Measurements from ENCODE around the gene UFSP2. TPM values are rescaled to one million over a fixed set of nuclear protein-coding genes. Genes with fewer than 3 reads are reported as not detected.

The UFSP2 gene, protein sequence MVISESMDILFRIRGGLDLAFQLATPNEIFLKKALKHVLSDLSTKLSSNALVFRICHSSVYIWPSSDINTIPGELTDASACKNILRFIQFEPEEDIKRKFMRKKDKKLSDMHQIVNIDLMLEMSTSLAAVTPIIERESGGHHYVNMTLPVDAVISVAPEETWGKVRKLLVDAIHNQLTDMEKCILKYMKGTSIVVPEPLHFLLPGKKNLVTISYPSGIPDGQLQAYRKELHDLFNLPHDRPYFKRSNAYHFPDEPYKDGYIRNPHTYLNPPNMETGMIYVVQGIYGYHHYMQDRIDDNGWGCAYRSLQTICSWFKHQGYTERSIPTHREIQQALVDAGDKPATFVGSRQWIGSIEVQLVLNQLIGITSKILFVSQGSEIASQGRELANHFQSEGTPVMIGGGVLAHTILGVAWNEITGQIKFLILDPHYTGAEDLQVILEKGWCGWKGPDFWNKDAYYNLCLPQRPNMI
- total RNA-seq, result 10 to 100 TPM; 27.3 to 40.3 TPM

DNA sequence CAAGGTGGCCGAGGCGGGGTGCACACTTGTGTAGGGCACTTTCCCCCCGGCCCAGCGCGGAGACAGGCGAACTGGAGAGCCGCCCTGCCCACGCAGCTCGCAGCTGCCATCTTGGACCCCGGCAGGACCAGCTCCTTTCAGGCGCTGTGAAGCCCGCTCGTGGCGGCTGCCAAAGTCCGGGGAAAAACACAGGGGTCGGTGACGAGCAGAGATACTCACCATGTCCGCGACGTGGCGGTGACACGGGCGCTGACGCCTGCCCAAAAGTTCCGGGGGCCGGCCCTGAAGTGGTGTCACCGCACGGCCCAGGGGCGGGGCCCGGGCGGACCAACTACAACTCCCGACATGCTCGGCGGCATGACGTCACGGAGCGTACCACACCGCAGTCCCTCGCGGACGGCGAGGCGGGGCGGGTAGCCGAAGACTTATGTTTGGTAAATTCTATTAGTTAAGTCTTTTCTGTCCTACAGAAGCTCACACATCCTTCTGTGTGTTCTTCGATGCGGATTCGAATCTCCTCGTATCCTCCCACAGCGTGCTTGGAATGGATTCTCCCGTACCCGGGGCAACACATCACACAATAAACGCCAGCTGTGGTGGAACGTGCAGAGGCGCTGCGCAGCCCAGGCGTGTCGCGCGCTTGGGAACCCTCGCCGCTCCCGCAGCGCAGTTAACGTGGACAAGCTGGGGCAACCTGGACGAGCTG lies at the start of gene UFSP2:
Gene UFSP2 (minus strand): TSS at position 318 of the 706 bp plus-strand sequence. CDS start 96 bp downstream, at position 222.
- peak within 1 kb of the TSS; percentile 83 for H3K4me3 Mint-ChIP-seq

DNA sequence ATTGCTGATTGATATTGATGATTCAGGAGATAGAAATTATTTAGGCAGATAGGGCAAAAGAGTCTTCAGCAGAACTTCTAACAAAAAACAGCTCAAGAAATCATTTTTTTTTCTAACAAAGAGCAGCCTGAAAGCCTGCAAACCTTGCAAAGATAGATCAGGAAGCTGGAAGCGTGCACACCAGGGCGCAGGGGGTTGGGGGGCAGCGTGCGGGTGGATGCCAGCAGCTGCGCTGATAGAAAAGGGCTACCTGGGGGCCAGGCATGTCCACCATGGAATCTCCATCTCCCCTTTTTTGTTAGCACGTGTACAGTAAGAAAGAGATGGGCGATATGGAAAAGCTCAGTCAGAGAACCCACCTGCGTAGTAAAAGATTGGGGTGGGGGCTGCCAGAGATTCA lies 47.5 kb upstream of the UFSP2 start:
- peaks cover 4% of the 10 kb centered on the region for H3K4me1 Mint-ChIP-seq
- H3K27ac Mint-ChIP-seq, result no peak overlapping the region
- ChIA-PET CTCF (interaction anchor here (0.8 to 1.5 kb wide), 4 partner anchors 9 to 125 kb away, joined by 3 to 5 read pairs (median 4); no protein-coding TSS in a partner anchor), POLR2A (no interaction called here)
- peaks cover 18% of the 10 kb centered on the region for H3K27me3 Mint-ChIP-seq
- H3K9me3 Mint-ChIP-seq (ENCODE audit: low read depth), result no peaks in the 10 kb centered on the region
- ATAC-seq (no peak), DNase-seq (no peak)
- H3K4me3 Mint-ChIP-seq, result no peak overlapping the region
- no peaks in the 10 kb centered on the region for H3K36me3 Mint-ChIP-seq (ENCODE audit: low read depth)
- intact Hi-C loops (cut with DNase I, micrococcal nuclease), result loop anchor here in 1 of 2 experiments (5.0 kb wide), 2 partner anchors 946 to 1816 kb away; partner anchors contain the start of genes RWDD4 and TRAPPC11

More for the DNA sequence above, at the start of gene UFSP2:
- DNase-seq (peak; percentile 93), ATAC-seq (peak; percentile 91)
- ChIA-PET CTCF (interaction anchor here (0.6 to 2.1 kb wide), 8 partner anchors 10 to 965 kb away, joined by 3 to 8 read pairs (median 4); partner anchors contain the start of genes ANKRD37 and LRP2BP), POLR2A (interaction anchor here (0.6 to 2.0 kb wide), 2 partner anchors 29 to 80 kb away, joined by 5 to 11 read pairs; partner anchors contain the start of gene ANKRD37)
- intact Hi-C loops (cut with DNase I, micrococcal nuclease), result loop anchor here (1.0 to 2.0 kb wide), 9 partner anchors 29 to 1921 kb away; partner anchors contain the start of genes ANKRD37 (in 2 of the 2), CCDC110 (in 2 of the 2), CFAP97 (in 1 of the 2) and CYP4V2 (in 1 of the 2)
- Mint-ChIP-seq H3K4me1 (peaks cover 30% of the 10 kb centered on the region), H3K27me3 (peaks cover 2% of the 10 kb centered on the region), H3K27ac (peak within 1 kb of the TSS; percentile 90), H3K9me3 (ENCODE audit: low read depth) (no peaks in the 10 kb centered on the region), H3K36me3 (ENCODE audit: low read depth) (peaks cover 15% of the 10 kb centered on the region)

DNA sequence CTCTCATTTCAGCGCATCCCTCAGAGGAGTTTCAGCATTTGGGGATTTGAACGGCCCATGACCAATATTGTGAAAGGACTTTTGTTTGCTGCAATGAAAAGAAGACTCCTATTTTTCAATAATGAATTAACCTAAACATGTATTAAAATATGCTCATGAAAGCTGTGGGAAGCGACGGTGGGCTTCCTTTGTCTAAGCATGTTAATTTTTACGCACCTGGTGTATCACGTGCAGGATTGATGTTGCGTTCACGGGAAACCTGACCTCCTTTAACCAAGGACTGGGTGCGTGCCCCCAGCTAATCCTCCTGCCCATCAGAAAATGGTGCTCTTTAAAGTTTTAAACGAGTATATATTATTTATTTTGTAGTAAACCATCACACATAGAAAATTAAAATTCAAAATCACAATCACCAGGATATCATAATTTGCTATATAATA lies 46.4 kb upstream of the UFSP2 start:
- intact Hi-C loops (cut with DNase I, micrococcal nuclease), result loop anchor here in 1 of 2 experiments (5.0 kb wide), 2 partner anchors 945 to 1815 kb away; partner anchors contain the start of genes RWDD4 and TRAPPC11
- no peaks in the 10 kb centered on the region for H3K36me3 Mint-ChIP-seq (ENCODE audit: low read depth)
- POLR2A ChIA-PET, result no interaction called here
- peak overlapping the region; percentile 82 for H3K4me3 Mint-ChIP-seq
- CTCF ChIA-PET, result interaction anchor here (0.6 kb wide), 1 partner anchor 123 kb away, joined by 3 read pairs; no protein-coding TSS in a partner anchor
- H3K27ac Mint-ChIP-seq, result peak overlapping the region; percentile 75
- no peak for DNase-seq
- ATAC-seq, result no peak
- H3K9me3 Mint-ChIP-seq (ENCODE audit: low read depth), result no peaks in the 10 kb centered on the region
- peaks cover 4% of the 10 kb centered on the region for H3K4me1 Mint-ChIP-seq
- H3K27me3 Mint-ChIP-seq, result peaks cover 13% of the 10 kb centered on the region

DNA sequence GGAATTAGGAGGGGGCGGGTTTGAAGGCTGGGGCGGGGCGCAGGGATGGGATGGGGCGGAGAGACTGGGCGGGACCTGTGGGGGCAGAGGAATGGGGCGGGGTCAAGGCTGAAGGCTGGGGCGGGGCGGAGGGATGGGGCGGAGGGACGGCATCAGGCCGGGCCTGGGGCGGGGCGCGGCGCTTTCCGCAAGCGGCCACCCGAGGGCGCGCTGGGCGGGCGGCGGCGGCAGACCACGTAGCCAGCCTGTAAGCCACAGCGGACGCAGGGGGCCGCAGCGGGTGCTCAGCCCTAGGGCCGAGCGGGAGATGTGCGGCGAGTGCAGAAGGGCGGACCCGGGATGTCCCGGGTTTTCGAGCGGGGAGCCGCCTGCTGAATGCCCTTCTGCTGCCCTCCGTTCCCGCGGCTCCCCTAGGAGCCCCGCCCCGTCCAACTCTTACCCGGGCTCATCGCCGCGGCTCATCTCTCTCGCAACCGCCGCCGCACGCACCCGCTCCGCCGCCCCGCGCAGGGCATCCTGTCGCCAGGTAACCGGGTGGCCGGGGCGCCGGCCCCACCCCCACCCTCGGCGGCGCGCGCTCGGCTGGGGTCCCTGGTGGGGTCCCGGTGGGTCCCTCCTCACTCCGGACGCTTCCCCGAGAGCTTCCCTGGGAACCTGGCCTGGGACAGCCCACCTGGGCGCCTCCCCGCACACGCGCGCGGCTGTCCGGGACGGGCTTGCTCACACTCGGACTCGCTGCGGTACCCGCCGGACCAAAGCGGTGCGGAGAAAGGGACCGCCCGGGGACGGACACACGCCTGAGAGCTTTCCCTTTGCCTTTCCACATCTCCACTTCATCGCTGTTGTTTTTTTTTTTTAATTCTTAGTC lies 45.7 kb upstream of the UFSP2 start, which contains the start of gene CCDC110:
Gene CCDC110 (minus strand): TSS at position 499 of the 868 bp plus-strand sequence. CDS start 50 bp downstream, at position 449.
- Mint-ChIP-seq H3K4me1 (peaks cover 4% of the 10 kb centered on the region), H3K36me3 (ENCODE audit: low read depth) (no peaks in the 10 kb centered on the region), H3K27ac (peak within 1 kb of the TSS; percentile 75), H3K27me3 (peaks cover 9% of the 10 kb centered on the region), H3K4me3 (peak within 1 kb of the TSS; percentile 82), H3K9me3 (ENCODE audit: low read depth) (no peaks in the 10 kb centered on the region)
- peak; percentile 98 for DNase-seq
- POLR2A ChIA-PET, result no interaction called here
- peak; percentile 97 for ATAC-seq
- intact Hi-C loops (cut with DNase I, micrococcal nuclease), result loop anchor here (1.0 to 5.0 kb wide), 14 partner anchors 45 to 1814 kb away; partner anchors contain the start of genes ANKRD37 (in 2 of the 2), SNX25 (in 2 of the 2), CASP3 (in 1 of the 2) and CENPU (in 1 of the 2)
- CTCF ChIA-PET, result no interaction called here

DNA sequence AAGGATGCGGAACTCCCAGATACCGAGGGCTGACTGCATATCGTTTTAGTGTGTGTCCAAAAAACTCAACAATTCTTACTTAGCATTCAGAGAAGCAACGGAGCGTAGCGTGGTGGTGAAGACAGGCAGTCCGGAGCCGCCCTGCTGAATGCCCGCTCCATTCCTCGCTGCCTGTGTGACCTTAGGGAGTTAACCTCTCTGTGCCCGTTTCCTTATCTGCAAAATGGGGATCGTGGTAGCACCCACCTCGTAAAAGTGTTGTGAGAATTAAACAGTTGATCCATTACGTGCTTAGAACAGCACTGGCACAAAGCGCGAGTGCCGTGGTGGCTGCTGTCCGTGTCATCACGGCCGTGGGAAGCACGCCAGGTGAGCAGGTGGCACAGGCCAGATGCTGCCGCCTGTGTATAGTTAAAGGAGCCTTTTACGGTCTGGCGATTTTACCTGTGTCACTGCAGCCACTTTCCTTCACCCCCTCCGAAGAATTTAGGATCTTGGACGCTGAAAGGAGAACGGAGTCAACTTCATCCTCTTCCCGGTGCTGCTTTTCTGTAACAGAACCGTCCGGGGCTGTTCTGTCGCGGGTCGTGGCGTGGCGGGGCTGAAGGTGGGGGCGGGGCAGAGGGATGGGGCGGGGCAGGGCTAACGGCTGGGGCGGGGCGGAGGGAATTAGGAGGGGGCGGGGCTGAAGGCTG lies 44.9 kb upstream of the UFSP2 start:
- no peaks in the 10 kb centered on the region for H3K36me3 Mint-ChIP-seq (ENCODE audit: low read depth)
- CTCF ChIA-PET, result interaction anchor here (0.6 kb wide), 1 partner anchor 127 kb away, joined by 3 read pairs; no protein-coding TSS in a partner anchor
- intact Hi-C loops (cut with DNase I, micrococcal nuclease), result loop anchor here (1.0 to 5.0 kb wide), 14 partner anchors 44 to 1813 kb away; partner anchors contain the start of genes ANKRD37 (in 2 of the 2), SNX25 (in 2 of the 2), CASP3 (in 1 of the 2) and CENPU (in 1 of the 2)
- H3K9me3 Mint-ChIP-seq (ENCODE audit: low read depth), result no peaks in the 10 kb centered on the region
- H3K4me3 Mint-ChIP-seq, result peak overlapping the region; percentile 69
- H3K27ac Mint-ChIP-seq, result no peak overlapping the region
- peaks cover 4% of the 10 kb centered on the region for H3K4me1 Mint-ChIP-seq
- peak; percentile 60 for DNase-seq
- peaks cover 9% of the 10 kb centered on the region for H3K27me3 Mint-ChIP-seq
- POLR2A ChIA-PET, result no interaction called here
- peak; percentile 8 for ATAC-seq

DNA sequence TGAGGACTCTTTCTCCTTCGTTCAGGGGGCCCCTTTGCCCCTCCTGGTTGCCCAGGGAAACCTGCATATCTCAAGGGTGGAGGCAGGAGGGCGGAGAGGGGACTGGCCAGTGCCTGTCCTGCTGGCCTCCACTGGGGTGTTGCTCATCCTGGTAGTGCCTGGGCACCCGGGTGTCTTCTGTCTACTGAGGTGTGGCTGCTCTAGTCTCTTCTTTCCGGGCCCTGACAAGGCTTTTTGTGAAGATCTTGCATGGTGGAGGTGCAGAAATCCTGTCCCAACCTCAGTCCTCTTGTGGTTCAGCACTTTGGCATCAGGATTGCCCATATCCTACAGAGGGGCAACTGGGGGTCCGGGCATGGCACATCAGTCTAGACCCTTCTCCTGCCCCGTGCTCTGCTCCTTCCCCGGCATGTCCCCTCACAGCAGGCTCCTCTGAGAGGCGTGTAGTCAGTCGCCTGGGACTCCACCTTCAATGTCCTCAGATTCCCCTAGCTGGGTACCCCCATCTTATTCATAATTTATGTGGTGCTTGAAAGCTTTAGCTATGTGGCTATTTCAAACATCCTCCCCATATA lies 43.9 kb upstream of the UFSP2 start:
- ChIA-PET POLR2A (no interaction called here), CTCF (interaction anchor here (0.6 kb wide), 1 partner anchor 128 kb away, joined by 3 read pairs; no protein-coding TSS in a partner anchor)
- peak; percentile 9 for DNase-seq
- no peaks in the 10 kb centered on the region for H3K9me3 Mint-ChIP-seq (ENCODE audit: low read depth)
- H3K4me1 Mint-ChIP-seq, result peaks cover 4% of the 10 kb centered on the region
- intact Hi-C loops (cut with DNase I, micrococcal nuclease), result loop anchor here in 1 of 2 experiments (2.0 to 5.0 kb wide), 4 partner anchors 643 to 1812 kb away; partner anchors contain the start of genes CASP3, PRIMPOL, RWDD4 and TRAPPC11
- peaks cover 7% of the 10 kb centered on the region for H3K27me3 Mint-ChIP-seq
- H3K4me3 Mint-ChIP-seq, result no peak overlapping the region
- no peak overlapping the region for H3K27ac Mint-ChIP-seq
- no peak for ATAC-seq
- H3K36me3 Mint-ChIP-seq (ENCODE audit: low read depth), result no peaks in the 10 kb centered on the region

DNA sequence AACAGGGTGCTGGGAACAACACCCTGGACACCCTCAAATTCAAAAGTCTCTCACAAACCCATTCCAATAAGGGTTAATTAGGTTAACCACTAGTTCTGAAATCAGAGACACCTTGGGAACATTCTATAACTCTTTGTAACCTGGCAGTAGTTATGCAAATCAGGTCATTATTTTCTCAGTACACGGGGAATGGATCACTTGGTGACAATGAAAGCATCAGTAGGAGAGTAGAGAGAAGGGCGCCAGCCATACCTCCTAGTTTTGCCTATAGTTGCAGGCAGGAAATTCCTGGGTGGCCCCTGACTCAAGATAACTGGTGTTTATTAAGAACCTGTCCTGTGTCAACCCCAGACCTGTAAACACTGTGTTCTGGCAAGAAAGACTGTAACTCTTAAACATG lies 43.2 kb upstream of the UFSP2 start:
- Mint-ChIP-seq H3K27ac (no peak overlapping the region), H3K9me3 (ENCODE audit: low read depth) (no peaks in the 10 kb centered on the region), H3K36me3 (ENCODE audit: low read depth) (no peaks in the 10 kb centered on the region), H3K4me3 (no peak overlapping the region), H3K4me1 (peaks cover 4% of the 10 kb centered on the region), H3K27me3 (peaks cover 7% of the 10 kb centered on the region)
- CTCF ChIA-PET, result no interaction called here
- intact Hi-C loops (cut with DNase I, micrococcal nuclease), result no loop called here
- ATAC-seq (no peak), DNase-seq (no peak)
- POLR2A ChIA-PET, result no interaction called here

DNA sequence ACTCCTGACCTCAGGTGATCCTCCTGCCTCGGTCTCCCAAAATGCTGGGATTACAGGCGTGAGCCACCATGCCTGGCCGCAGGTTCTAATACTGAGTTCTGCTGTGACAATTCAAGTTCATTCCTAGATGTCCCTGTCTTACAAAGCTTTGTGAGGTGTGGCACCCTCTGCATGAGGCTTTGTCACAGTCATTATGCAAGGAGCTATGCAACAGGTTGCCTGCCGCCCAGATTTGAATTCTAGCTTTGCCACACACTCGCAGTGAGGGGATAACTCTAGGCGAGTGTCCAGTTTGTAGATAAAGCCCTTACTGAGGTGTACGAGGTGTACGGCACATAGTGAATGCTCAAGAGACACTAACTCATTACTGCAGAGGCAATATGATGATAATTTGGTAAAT lies 42.2 kb upstream of the UFSP2 start:
- Mint-ChIP-seq H3K4me1 (peaks cover 4% of the 10 kb centered on the region), H3K27me3 (peaks cover 7% of the 10 kb centered on the region), H3K4me3 (no peak overlapping the region), H3K27ac (no peak overlapping the region), H3K9me3 (ENCODE audit: low read depth) (no peaks in the 10 kb centered on the region), H3K36me3 (ENCODE audit: low read depth) (no peaks in the 10 kb centered on the region)
- DNase-seq, result no peak
- no peak for ATAC-seq
- CTCF ChIA-PET, result no interaction called here
- POLR2A ChIA-PET, result interaction anchor here (0.5 kb wide), 1 partner anchor 199 kb away, joined by 3 read pairs; no protein-coding TSS in a partner anchor
- intact Hi-C loops (cut with DNase I, micrococcal nuclease), result no loop called here

DNA sequence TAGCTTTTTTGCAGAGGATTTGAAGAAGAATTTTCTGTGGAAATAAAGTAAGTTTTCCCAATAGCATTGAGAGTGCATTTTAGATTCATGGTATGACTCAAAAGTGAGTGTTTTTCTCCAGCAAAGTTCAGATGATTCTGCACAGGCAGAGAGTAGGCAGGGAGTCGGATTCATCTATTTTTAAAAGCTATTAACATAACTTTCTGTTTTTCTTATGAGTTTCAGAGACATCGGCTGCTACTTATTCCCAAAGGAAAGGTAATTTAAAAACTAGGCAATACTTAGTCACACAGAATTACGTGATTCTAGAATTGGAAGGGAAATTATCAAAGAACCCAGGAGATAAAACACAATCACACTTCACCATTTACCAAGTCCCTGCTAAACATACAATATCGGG lies 41.3 kb upstream of the UFSP2 start:
- CTCF ChIA-PET, result interaction anchor here (0.8 kb wide), 1 partner anchor 605 kb away, joined by 3 read pairs; no protein-coding TSS in a partner anchor
- no peaks in the 10 kb centered on the region for H3K9me3 Mint-ChIP-seq (ENCODE audit: low read depth)
- DNase-seq, result no peak

More for the DNA sequence above, 41.3 kb upstream of the UFSP2 start:
- Mint-ChIP-seq H3K36me3 (ENCODE audit: low read depth) (no peaks in the 10 kb centered on the region), H3K27me3 (peaks cover 7% of the 10 kb centered on the region), H3K4me1 (peaks cover 4% of the 10 kb centered on the region), H3K4me3 (no peak overlapping the region), H3K27ac (no peak overlapping the region)
- no peak for ATAC-seq
- intact Hi-C loops (cut with DNase I, micrococcal nuclease), result no loop called here
- POLR2A ChIA-PET, result no interaction called here

Data from activated CD4-positive, alpha-beta T cell treated with anti-CD3 and anti-CD28 coated beads for 36 hours (primary cell).